HG02943 (cell line): ENCODE data around the gene RBM20.

Source experiments
- ATAC-seq: cut with Tn5 transposase; IDR thresholded peaks from one replicate; pipeline ENCODE4 v1.9.1; 2021; ENCODE audit warnings: mild to moderate bottlenecking, low read depth, moderate library complexity; ENCODE audit not compliant: unreplicated experiment

Gene RBM20

DNA sequence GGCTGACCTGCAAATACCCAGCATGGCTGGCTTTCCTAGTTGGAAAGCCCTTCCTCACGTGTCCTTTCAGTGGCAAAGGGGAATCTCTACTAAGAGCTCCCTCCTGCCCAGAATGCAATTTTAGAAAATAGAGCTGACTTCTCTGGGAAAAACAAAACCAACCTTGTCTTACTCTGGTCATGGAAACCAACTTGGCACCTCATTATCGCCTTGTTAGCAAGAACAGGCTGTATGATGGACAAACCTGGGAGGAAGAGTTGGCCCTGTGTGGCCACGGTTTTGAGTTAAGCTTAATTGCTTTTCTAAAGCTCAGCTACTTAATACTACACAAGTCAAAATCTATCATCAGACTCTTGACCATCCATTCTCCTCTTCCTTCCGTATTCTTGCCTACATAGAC is 133.5 kb downstream of the RBM20 start:
- no peak for ATAC-seq

DNA sequence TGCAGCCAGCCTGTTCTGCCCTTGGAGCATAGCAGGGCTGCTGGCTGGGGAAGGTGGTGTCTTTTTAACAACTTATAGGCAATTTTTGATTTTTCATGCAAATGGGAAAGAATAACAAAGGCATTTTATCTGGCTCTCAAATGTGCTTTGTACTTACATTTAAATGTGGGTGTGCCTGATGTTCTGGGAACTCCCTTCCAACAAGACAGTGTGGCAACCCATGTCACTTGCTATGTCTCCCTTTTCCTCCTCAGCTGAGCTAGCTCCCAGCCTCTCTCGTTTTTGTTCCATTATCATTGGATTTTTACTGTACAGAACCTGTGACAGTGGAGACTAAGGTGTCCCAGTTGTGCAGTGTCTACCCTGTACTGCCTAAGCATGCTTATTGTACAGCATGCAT is 134.1 kb downstream of the RBM20 start:
- no peak for ATAC-seq

DNA sequence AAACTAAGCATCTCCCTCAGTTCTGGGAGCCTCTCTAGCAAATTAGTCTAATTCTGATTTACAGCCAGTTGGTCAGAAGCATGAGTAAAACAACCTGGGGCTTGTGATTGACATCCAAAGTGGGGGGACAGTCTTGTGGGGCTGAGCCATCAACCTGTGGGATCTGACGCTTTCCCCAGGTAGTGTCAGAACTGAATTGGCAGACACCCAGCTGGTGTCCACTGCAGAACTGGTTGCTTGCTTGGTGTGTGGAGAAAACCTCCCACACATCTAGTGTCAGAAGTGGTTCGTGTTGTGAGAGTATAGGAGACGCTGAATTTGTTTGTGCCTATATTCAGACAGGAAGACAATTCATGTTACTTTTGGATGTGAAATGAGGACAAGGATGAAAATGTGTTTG is 135.4 kb downstream of the RBM20 start:
- ATAC-seq: no peak

DNA sequence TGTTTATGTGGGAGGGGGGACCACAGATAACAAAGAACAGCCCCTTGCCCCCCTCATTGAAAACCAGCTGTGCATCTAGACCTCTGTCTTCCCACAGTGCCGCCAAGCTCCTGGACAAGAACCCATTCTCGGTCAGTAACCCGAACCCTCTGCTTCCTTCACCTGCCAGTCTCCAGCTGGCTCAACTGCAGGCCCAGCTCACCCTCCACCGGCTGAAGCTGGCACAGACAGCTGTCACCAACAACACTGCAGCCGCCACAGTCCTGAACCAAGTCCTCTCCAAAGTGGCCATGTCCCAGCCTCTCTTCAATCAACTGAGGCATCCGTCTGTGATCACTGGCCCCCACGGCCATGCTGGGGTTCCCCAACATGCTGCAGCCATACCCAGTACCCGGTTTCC is 136.6 kb downstream of the RBM20 start:
- ATAC-seq: no peak

DNA sequence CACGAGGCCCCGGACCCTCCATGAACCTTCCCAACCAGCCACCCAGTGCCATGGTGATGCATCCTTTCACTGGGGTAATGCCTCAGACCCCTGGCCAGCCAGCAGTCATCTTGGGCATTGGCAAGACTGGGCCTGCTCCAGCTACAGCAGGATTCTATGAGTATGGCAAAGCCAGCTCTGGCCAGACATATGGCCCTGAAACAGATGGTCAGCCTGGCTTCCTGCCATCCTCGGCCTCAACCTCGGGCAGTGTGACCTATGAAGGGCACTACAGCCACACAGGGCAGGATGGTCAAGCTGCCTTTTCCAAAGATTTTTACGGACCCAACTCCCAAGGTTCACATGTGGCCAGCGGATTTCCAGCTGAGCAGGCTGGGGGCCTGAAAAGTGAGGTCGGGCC is 137.0 kb downstream of the RBM20 start:
- ATAC-seq: no peak

DNA sequence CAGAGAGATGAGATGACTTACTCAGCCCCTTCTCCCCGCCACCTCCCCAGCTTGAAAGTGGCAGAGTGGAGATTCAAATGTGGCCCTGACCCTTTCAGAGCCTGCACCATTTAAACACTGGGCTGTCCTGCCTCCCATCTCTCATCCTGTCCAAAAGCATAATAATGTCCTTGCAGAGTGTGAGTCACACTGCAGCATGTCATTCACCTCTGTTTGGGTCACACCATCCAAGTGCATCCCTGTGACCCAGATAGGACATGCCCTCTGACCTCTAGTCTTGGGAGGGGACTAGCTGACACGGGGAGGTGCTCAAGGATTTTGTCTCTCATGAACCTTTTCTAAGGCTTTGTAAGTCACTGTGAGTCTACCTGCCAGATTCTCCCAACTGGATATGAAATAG is 138.5 kb downstream of the RBM20 start:
- ATAC-seq: no peak

DNA sequence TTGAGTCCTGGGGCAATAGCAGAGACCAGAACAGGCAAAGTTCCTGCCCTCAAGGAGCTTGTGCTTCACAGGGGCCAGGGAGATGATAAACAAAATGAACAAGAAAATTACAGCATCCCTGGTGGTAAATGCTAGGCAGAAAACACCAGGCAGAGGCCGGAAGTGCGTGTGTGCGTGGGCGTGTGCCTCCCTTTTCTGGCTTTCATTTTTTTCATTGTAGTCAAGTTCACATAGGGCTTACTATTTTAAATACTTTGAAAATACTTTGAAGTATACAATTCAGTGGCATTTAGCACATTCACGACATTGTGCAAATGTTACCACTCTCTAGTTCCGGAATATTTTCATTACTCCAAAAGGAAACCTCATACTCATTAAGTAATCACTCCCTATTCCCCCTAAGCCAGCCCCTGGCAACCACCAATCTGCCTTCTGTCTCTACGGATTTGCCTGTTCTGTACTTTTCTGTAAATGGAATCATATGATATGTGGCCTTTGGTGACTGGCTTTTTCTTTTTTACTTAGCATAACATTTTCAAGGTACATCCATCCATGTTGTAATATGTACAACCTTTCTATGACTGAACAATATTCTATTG is 139.5 kb downstream of the RBM20 start:
- no peak for ATAC-seq

DNA sequence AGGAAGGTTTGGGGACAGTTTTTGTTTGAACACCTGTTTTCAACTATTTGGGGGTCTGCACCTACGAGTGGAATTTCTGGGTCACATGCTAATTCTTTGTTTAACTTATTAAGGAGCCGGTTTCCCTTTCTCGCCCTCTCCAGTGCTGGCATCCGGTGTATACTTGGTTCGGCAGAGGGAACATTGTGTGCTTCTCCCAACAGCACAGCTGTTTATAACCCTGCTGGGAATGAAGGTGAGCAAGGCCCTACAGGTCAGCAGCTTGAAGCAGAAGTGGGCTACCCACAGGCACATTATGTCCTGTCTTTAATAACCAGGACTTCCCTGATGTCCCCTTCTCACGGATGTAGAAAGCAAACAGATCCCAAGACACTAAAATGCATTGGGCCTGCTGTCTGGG is 140.1 kb downstream of the RBM20 start:
- ATAC-seq: no peak

DNA sequence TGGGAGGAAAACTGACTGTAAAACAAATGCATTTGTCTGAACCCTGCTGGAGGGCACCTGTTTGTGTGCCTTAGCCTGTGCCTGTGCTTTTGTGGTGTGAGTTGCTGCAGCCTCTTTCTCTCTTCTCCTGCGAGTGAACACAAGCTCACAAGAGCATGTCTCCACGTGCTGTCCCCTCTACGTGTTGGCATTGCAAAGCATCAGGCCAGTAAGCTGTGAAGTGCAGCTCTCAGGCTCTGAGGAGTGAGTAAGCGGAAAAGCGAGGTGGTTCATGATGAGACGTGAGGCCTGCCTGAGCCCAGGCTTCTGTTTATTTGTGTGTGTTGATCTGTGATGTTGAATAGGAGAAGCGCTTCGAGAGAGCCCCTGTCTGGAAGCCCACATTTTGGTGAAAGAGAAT is 142.0 kb downstream of the RBM20 start:
- ATAC-seq: no peak

DNA sequence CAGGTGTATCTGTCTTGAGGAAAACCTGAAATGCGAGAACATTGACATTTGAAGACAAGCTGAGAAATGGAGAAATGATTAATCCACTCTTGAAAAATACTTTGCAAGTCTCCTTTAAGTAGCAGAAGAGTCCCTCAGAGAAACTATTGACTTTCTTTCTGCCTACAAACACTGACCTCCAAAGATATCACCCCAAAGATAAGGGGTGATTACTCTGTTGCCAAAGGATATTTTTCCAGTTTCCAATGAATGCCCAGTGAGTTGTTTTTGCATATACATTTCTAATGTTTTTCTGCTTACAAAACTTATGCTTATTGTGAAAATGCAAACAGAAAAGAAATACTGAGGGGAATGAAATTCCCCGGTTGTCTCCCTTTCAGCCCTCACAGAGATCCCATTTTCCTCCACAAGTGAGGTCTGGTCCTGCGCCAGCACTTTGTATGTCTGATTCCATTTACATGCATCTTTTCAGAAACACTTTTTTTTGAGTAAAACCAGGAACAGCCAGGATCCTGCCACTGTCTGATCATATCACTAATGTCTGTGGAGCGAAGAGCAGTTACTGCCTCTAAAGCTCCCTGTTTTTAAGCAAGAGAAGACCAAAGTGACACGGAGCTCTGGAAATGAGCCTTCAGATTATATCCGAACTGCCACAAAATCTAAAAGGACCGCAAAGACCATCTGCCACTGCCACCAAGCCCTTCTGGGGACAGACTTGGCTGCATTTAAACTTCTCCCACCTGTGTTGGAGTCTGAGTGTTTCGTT is 144.7 kb downstream of the RBM20 start:
- no peak for ATAC-seq

DNA sequence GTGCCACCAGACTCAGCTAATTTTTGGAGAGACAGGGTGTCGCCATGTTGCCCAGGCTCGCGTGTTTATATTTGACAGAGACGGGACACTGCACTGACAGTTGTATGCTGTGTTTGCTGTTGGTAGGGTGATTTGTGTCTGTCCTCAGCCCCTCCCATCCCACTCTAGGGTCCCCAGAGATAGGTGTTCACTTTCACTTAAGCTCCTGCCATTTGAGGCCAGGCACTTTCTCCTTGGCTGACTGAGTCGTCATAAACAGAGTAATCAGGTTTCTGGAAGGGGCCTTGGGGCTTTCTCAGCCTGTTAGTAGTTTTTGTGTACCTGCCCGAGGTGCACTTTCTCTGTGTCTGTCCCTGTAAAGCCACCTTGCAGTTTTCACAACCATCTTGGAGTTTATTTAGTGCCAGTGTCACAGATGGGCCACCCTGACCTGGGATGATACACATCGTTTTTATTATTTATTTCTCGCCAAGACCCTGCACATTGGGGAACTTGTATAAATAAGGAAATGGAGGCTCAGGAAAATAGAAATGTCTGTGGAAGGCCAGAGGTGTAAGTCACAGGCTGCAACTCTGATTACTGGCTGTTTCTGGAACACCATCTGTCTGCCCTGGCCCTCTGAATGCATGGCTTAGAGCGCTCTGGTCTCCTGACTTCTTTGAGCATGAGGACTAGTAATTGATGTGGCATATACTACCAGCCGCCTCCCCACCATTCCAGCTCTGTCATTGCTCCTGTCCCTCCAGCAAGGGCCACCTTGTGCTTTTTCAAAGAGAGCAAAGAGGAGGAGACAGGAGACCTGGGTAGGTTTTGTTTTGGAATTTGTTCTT is 145.7 kb downstream of the RBM20 start:
- ATAC-seq: no peak

DNA sequence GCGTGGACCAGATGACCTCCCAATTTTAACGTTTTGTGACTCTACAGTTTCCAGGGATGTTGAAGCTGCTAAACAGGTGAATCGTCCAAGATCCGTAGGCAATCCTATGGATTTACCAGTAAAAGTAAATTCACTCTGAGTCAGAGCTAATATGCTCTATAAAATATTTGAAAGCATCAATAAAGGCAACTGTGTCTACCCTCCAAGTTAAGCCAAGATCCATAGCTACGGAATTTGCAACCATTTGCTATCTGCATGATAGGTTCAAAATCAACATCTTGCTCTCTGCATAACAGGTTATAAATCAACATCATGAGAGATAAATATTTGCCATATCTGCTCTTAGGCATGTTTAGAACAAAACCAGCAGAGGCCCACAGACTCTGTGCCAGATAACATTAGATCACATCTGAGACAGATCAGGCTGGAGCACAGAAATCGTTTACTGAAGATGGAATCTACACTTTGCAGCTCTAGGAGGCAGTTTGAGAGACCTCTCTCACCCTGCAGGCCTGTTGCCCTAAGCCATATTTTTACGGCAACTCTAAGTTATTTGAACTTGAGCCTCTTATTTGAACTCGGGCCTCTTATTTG is 146.9 kb downstream of the RBM20 start:
- ATAC-seq: no peak

DNA sequence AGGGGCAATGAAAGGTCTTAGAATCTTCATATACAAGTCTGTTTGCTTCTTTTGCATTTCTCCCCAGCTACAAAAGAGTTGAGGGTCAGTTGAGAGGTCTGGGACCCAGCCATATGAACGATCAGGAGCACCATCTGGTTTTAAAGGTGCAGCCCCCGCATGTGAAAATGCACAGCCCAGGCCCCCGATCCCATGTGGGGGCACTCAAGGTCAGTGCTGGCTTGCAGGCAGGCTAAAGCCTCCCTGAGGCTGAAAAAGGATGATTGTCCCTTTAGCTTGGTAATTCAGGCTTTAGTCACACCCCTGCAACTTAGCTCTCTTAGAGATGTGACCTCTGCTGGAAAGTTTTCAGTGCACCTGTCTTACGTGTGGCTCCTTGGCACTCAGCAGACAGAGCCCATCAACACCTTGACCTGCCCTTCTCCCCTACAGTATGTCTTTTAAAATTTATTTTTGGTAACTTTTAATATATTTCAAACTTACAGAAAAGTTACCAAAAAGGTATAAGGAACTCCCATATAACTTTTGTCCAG is 147.5 kb downstream of the RBM20 start:
- no peak for ATAC-seq

DNA sequence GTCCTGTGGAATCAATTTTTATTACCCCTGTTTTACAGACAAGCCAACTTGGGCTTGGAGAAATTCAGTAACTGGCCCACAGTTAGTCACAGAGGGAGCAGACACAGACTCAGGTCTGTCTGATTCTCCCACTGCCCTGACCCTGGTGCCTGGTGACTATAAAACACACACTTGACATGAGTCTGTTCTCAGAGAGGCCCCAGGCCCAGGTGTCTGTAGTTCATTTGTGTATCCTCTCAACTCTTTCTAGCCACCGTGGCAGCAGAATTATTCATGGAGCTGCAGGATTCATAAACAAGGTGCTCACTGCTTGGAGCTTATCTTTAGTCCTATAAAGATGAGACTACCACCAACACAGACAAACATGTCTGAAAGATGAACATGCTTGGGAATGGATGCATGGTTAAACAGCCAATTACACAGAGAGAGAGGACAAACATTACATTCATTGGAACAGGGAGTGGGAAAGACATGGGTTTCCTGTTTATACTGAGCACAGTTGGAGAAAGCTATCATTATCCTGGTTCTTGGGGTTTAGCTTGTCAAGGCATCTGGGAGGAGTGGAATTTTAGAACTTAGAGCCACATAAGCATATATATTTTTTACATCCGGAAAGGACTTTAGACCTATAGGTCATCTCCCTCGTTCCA is 148.5 kb downstream of the RBM20 start:
- ATAC-seq: no peak

DNA sequence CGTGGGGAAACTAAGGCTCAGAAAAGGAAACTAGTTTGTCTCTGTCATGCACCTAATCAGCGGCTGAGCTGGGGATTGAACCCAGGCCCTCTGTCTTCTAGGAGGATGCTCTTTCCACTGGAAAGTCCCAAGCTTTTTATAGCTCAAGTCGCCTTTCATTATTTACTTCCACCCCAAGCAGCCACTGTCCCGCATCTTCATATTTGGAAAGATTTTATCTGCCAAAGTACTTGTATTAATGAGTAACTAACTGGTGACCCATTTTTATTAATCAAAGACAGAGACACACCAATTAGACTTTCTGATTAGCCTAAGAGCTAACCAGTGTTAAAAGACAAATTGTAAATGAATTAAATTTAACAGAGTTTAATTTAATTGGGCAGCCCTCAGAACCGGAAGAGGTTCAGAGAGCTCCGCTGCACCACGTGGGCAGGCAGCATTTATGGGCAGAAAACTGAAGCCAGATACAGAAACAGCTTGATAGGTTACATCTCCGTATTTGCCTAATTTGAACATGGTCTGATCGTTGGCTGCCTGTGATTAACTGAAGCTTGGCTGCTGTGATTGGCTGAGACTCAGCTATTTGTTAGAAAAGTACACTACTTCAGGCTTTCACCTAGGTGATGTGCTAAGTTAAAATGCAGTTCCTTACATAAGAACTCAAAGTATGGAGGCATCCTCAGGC is 149.1 kb downstream of the RBM20 start:
- ATAC-seq: no peak

DNA sequence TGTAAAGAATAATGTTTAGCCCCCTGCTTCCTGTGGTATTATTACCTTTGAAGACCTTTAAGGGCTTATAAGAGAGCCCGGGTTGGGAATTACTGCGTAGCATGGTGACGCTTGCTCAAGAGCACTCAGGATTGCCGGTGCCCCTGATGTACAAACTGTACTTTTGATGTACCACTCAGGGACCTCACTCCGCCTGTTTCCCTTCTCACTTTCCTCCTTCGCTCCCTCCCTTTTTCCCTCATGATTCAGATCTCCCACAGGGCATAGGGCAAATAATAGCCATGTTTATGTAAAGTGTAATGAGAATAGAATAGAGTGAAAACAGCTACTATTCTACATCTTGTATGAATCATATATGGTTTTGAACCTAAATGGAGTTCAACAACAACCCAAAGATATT is 149.8 kb downstream of the RBM20 start:
- no peak for ATAC-seq

DNA sequence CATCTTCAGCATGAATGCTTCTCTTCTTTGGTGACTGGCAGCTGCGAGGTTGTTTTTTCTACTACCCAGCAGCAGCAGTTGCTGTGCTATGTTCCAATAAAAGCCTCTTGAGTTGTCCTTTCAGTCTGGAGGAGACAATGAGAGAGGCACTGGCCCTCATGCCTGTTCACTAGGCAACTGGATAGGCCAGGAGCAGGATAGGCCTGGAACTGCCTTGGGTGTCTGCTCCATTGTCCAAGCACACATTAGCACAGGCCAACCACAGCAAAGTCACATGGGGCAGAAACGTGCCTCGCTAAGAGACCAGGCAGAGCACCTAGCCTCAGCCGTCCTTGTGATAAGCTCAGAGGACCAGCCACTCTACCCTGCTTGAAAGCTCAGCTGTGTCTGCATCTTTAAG is 150.7 kb downstream of the RBM20 start:
- ATAC-seq: no peak

DNA sequence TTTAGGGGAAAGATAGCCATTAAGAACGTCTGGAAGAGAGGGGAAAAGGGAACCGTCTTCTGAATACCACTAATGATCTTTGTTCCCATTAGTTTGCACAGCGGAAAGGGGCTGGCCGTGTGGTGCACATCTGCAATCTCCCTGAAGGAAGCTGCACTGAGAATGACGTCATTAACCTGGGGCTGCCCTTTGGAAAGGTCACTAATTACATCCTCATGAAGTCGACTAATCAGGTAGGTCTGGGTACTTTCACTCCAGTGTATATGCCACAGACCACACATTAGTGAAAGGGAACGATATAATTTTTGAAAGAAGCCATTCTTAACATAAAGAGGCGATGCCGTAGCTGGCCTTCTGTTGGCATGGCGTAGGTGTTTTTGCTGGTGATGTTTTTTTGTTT is 153.3 kb downstream of the RBM20 start:
- no peak for ATAC-seq

DNA sequence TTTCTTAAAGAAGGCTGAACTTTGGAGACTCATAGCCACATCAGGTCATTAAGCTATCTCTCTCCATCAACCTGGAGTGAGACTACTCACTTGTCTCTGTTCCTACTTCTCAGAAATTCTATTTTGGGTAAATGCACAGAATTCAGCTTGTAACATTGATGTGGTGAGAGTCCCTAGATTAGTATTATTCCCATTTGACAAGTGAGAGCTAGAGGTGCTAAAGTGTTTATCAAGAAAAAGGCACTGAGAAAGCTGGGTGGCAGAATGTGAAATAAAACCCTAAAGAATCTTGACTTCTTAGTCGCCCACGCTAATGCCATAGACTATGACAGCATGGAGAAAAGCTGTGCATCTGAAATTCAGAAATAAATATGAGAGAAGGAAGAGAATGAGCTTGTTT is 154.2 kb downstream of the RBM20 start:
- ATAC-seq: no peak

DNA sequence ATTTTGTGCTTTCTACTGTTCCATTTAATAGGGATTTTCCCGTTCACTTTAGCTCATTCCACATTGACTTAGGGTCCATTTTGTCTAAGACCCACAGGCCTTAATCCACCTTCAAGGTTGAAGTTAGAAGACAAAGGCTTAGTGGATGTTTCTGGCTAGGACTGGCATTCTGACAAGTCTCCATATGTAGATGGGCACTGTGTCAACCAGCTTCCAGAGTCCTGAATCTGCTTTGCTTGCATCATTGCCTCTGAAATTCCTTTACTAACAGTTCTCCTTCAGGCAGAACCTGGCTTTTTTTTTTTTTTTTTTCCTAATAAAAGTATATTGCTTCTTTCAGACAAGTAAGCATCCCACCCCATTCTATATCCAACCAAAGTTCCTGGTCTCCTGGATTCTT is 158.0 kb downstream of the RBM20 start:
- no peak for ATAC-seq
